LNCaP clone FGC (cell line): ENCODE data around the gene CRIP2.
A peak's percentile ranks its signal among the peaks of the same experiment; 100 is the strongest.

Experiments used
- DNase-seq: peaks from one replicate; pipeline ENCODE4 v3.0.0-alpha.2; 2011; ENCODE audit warnings: low read depth
- H3K4me3 ChIP-seq: 2 replicates; pipeline ENCODE4 v1.5.1; 2011; ENCODE audit warnings: mild to moderate bottlenecking, low read depth, low read length, control low read depth
- TF ChIP-seq, protein P1 (sequence below): IDR thresholded peaks from 2 replicates; pipeline ENCODE4 v1.5.1; 2012; ENCODE audit warnings: mild to moderate bottlenecking; ENCODE audit not compliant: control insufficient read depth, insufficient read depth; ENCODE audit errors: extremely low read depth

Gene CRIP2

DNA sequence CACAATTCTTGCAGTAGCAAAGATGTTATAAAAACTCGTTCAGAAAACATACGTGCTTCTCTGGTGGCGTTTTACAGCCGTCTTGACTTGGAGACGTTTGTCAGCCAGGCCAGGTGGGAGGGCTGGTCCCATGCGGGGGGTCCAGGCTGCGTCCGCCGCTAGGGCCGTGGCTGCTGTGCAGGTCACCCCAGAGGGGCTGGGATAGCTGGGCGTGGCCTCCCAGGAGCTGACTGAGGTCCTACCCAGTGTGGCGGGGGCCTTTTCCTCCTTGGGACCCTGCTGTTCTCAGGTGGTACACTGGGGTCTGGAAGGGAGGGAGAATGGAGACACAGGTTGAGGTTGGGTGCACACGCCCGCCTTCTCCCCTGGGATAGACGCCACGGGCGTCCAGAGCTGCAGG lies 29.8 kb upstream of the CRIP2 start:
- DNase-seq = no peak
- H3K4me3 ChIP-seq = no peak overlapping the region
- TF ChIP-seq, protein P1, sequence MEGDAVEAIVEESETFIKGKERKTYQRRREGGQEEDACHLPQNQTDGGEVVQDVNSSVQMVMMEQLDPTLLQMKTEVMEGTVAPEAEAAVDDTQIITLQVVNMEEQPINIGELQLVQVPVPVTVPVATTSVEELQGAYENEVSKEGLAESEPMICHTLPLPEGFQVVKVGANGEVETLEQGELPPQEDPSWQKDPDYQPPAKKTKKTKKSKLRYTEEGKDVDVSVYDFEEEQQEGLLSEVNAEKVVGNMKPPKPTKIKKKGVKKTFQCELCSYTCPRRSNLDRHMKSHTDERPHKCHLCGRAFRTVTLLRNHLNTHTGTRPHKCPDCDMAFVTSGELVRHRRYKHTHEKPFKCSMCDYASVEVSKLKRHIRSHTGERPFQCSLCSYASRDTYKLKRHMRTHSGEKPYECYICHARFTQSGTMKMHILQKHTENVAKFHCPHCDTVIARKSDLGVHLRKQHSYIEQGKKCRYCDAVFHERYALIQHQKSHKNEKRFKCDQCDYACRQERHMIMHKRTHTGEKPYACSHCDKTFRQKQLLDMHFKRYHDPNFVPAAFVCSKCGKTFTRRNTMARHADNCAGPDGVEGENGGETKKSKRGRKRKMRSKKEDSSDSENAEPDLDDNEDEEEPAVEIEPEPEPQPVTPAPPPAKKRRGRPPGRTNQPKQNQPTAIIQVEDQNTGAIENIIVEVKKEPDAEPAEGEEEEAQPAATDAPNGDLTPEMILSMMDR = no peak

DNA sequence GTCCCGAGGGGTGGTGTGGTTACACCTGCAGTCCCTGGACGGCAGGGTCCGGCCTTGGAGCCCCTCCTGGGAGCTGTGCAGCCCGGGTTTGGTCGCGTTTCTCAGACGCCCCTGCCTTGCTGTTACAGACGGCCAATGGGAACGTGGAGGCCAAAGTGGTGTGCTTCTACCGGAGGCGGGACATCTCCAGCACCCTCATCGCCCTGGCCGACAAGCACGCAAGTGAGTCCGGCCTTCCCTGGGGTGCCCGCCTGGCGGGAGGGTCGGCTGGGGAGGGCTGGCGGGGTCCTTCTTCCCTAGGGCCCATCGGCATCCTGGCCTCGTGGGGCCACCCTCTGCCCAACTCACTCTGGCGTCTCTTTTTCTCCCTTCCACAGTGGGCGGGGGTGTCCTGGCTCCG lies 29.3 kb upstream of the CRIP2 start:
- TF ChIP-seq, protein P1 = no peak
- no peak for DNase-seq

DNA sequence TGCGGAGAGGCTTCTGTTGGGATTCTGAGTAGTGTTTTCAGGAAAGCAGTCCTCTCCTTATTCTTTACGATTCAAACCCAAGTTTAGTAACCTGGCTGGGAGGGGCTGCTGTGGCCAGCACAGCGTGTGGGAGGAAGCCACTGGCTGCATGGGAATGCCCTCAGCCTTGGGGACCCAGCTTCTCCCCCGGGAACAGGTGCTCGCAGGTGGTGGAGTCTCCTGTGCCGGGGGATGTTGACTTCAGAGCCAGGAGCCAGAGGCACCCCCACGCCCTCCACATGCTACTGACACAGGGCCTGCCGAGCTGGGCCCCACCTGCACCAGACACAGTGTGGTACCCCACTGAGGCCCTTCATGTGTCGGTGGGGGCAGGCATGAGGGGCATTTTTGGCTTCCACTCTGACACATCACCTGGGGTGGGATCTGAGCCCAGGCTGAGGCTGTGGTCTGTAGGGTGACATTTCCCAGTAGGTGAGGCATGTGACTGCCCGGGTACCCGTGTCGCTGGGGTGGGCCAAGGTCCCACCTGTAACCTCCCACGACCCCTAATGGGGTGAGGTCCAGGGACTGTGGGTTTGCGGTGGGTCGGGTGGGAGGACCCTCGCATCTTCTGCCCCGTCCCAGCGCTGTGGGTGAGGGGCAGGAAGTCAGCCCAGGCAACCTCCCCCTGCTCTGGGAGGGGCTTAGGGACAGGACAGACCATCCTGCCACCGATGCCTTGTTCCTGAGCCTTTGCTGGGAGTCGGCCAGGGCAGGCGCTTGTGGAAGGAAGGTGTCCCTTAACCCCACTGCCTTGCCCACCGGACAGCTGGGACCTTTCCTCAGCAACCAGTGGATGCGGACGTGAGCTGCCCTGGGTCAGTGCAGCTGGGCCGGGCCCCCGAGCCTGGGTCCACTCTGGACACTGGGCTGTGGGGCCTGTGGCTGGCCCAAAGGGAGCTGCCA lies 28.4 kb upstream of the CRIP2 start:
- H3K4me3 ChIP-seq = no peak overlapping the region
- TF ChIP-seq, protein P1 = no peak
- DNase-seq = no peak

More for the DNA sequence above, 29.3 kb upstream of the CRIP2 start:
- no peak overlapping the region for H3K4me3 ChIP-seq

DNA sequence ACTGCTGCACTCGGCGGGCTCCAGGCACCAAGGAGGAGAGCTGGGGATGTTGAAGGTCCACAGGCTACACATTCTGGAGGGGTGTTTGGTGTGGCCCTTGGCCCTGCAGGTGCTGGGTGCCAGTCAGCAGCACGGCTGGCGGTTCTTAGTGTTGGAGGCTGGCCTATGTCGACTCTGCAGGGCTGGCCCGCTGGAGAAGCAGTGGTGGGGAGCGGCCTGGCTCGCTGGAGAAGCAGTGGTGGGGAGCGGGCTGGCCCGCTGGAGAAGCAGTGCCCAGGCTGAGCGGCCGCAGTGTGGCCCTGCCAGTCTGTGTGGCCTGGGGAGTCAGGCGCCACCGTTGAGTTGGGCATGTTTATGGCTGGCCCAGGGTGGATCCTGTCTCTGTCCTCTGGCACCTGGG lies 27.6 kb upstream of the CRIP2 start:
- TF ChIP-seq, protein P1 = no peak
- H3K4me3 ChIP-seq = no peak overlapping the region
- no peak for DNase-seq

DNA sequence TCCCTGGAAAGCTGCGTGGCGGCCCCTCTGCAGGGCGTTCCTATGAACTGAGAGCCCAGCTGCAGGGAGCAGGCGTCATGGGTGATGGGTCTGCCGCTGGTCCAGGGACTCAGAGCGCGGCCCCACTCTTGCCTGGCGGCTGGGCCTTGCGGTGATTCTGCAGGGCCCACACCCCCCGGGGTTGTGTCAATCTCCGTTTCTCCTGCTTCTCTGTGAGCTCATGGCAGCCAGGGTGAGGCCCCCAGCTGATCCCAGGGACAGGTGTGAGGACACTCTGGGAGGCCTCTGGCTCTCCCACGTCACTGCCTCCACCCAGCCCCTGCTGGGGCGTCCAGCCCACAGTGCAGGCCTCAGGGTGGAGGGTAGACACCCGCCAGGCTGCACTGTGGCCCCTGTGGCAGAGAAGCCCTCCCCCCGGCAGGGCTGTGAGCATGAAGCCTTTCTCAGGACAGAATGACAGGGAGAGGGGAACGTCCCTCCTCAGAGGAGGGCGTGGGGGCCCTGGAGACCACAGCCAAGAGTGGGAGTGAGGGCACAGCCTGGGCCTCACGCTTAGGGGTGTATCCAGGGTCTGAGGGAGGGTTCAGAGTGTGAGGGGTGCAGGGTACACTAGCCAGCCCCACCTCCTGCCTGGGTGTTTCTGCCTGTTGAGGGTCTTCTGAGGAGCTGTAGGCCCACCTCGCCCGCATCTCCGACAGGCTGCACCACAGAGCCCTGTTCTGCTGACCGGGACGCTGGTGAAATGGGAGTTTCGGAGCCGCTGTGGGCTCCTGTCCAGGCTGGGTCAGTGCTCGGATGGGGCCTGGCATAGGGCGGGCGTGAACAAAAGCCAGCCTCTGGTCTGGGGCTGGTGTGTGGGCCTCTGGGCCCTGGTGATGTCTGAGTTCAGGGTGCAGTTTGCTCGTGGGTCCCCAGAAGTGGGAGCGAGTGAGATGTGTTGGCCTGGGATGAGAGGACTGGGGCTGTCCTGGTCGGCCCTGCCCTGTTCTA lies 26.7 kb upstream of the CRIP2 start:
- DNase-seq = no peak
- TF ChIP-seq, protein P1 = no peak
- no peak overlapping the region for H3K4me3 ChIP-seq

DNA sequence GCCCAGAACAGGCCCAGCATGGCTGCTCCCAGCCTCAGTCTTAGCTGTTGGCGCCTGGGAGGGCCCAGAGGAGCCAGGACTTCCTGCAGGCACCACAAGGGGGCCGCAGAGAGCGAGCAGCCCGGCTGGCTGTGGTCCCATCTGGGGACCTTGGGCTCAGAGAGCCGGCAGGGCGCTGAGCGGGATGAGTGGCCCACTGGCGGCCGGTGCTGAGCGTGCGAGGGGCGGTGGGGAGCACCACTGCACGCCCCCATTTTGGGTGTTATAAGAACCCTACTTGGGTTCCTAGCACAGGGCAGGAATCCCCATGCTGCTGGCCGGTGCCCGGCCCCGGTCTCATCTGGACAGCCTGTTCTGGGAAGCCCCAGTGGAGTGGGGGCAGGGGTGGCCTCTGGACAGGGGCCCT lies 25.9 kb upstream of the CRIP2 start:
- no peak overlapping the region for H3K4me3 ChIP-seq
- DNase-seq = no peak

More for the DNA sequence above, 25.9 kb upstream of the CRIP2 start:
- TF ChIP-seq, protein P1 = peak; percentile 71
